K562 (cell line): Measurements from ENCODE around the gene STK24. TPM values are rescaled to one million over a fixed set of nuclear protein-coding genes. Genes with fewer than 3 reads are reported as not detected.

ENCODE experiments used
- ATAC-seq: fragments of 200-7000 bp; cut with Tn5 transposase; 3 replicates; pipeline ENCODE4 v1.9.1; 2020; ENCODE audit warnings: moderate library complexity
- BruUV-seq: library from RNA; stranded (reverse); fragments of 400-500 nt; replicated peaks from 2 replicates; lab custom pipeline; 2021; lab: Mats Ljungman, UMichigan
- CTCF ChIA-PET: fragments of 300-600 bp; formaldehyde crosslinking; extraction: SDS; loops from one replicate; lab custom pipeline; 2021; ENCODE audit warnings: low intra/inter-chr PET ratio; lab: Yijun Ruan, JAX
- POLR2A ChIA-PET: fragments of 300-600, 350-650 bp; sonication (Branson Sonifier 250); formaldehyde crosslinking; extraction: SDS; loops from one replicate; lab custom pipeline; 2021; ENCODE audit warnings: antibody characterized with exemption, inconsistent platforms; lab: Yijun Ruan, JAX
- DNase-seq, 4 experiments: peaks; one replicate each; pipeline versions ENCODE4 v3.0.0 to v3.0.0-alpha.2; 2011 to 2018; ENCODE audit warnings: low spot score in 3 of 4, mixed read lengths in 3 of 4; ENCODE audit errors: extremely low read depth in 1 of 4
- FAIRE-seq: peaks from 2 replicates; lab custom pipeline; 2011; peaks lifted over from hg19 to GRCh38; lab: Jason Lieb, UNC
- H2AFZ ChIP-seq: 2 replicates; pipeline ENCODE4 v1.6.0; 2011; ENCODE audit warnings: low read depth, low read length, control low read depth, inconsistent platforms
- H3K27ac ChIP-seq: fragments of 200-600 bp; 3 replicates; pipeline ENCODE4 v1.8.0; 2011; ENCODE audit warnings: low read depth, mild to moderate bottlenecking, control low read depth, inconsistent platforms, low read length, moderate library complexity, mixed read lengths; ENCODE audit errors: extremely low read depth
- H3K27me3 ChIP-seq, 2 experiments: fragments of 300-600 bp in 1 of 2; 2 replicates in 1 of 2; 3 replicates in 1 of 2; pipeline versions ENCODE4 v1.6.0 to v1.8.0; 2011; ENCODE audit warnings: inconsistent platforms in 2 of 2, low read length in 2 of 2, mild to moderate bottlenecking in 1 of 2, mixed read lengths in 1 of 2, moderate library complexity in 1 of 2; ENCODE audit not compliant: control insufficient read depth in 2 of 2, insufficient read depth in 2 of 2
- H3K36me3 ChIP-seq: fragments of 300-600 bp; 3 replicates; pipeline ENCODE4 v1.8.0; 2011; ENCODE audit warnings: mild to moderate bottlenecking, low read length, inconsistent platforms; ENCODE audit not compliant: control insufficient read depth, insufficient read depth
- H3K4me1 ChIP-seq, 2 experiments: fragments of 200-600 bp in 1 of 2; replicated peaks in 1 of 2; 2 replicates in 1 of 2; 3 replicates in 1 of 2; pipeline versions ENCODE4 v1.5.1 to v1.8.0; 2011; ENCODE audit warnings: inconsistent platforms in 2 of 2, low read length in 2 of 2, mild to moderate bottlenecking in 1 of 2, mixed read lengths in 1 of 2, moderate library complexity in 1 of 2; ENCODE audit not compliant: control insufficient read depth in 2 of 2, insufficient read depth in 2 of 2
- H3K4me2 ChIP-seq: 2 replicates; pipeline ENCODE4 v1.6.1; 2011; ENCODE audit warnings: low read length, control low read depth, inconsistent platforms, mixed read lengths; ENCODE audit not compliant: insufficient read depth
- H3K4me3 ChIP-seq: fragments of 200-600 bp; sonication (generic), shearing (Covaris generic); 2 replicates; pipeline ENCODE4 v1.5.1; 2016; ENCODE audit warnings: control low read depth, inconsistent platforms
- H3K79me2 ChIP-seq: fragments of 200-600 bp; 3 replicates; pipeline ENCODE4 v1.8.0; 2011; ENCODE audit warnings: low read length, inconsistent platforms; ENCODE audit not compliant: control insufficient read depth, insufficient read depth
- H3K9ac ChIP-seq, 2 experiments: 2 replicates each; pipeline versions ENCODE4 v1.6.0 to v1.6.1; 2011; ENCODE audit warnings: low read depth in 2 of 2, low read length in 2 of 2, control low read depth in 1 of 2, inconsistent platforms in 1 of 2, mild to moderate bottlenecking in 1 of 2, mixed read lengths in 1 of 2; ENCODE audit not compliant: insufficient read depth in 1 of 2
- H3K9me1 ChIP-seq: one replicate; pipeline ENCODE4 v1.6.0; 2011; ENCODE audit warnings: inconsistent platforms, mild to moderate bottlenecking, low read length, moderate library complexity; ENCODE audit not compliant: control insufficient read depth, insufficient read depth
- H3K9me3 ChIP-seq: replicated peaks from 2 replicates; pipeline ENCODE4 v1.5.1; 2011; ENCODE audit warnings: low read depth, low read length, inconsistent platforms; ENCODE audit not compliant: control insufficient read depth, insufficient read depth
- H4K20me1 ChIP-seq: replicated peaks from 2 replicates; pipeline ENCODE4 v1.6.1; 2011; ENCODE audit warnings: low read length, inconsistent platforms, mixed read lengths; ENCODE audit not compliant: control insufficient read depth, insufficient read depth
- CTCFL ChIP-seq: IDR thresholded peaks from 2 replicates; pipeline ENCODE4 v1.6.1; 2011; ENCODE audit warnings: borderline replicate concordance, low read depth, mild to moderate bottlenecking, moderate library complexity, low read length; ENCODE audit not compliant: insufficient read depth, poor library complexity, severe bottlenecking
- E2F1 ChIP-seq: sonication (generic); formaldehyde crosslinking; IDR thresholded peaks from 2 replicates; pipeline ENCODE4 v1.8.1; 2023; ENCODE audit warnings: mild to moderate bottlenecking, missing genetic modification reagents, moderate library complexity
- E2F5 ChIP-seq: sonication (generic); formaldehyde crosslinking; IDR thresholded peaks from 2 replicates; pipeline ENCODE4 v1.8.0; 2022; ENCODE audit warnings: mild to moderate bottlenecking, missing genetic modification reagents
- FOXP4 ChIP-seq: sonication (generic); formaldehyde crosslinking; IDR thresholded peaks from 2 replicates; pipeline ENCODE4 v1.8.0; 2022; ENCODE audit warnings: mild to moderate bottlenecking, missing genetic modification reagents, borderline replicate concordance
- NFIC ChIP-seq: fragments of 450-650 bp; IDR thresholded peaks from 2 replicates; pipeline ENCODE4 v1.6.1; 2017; ENCODE audit warnings: mild to moderate bottlenecking, inconsistent platforms
- NFXL1 ChIP-seq: fragments of 450-650 bp; formaldehyde crosslinking; IDR thresholded peaks from 2 replicates; pipeline ENCODE4 v1.4.0; 2021; ENCODE audit warnings: mild to moderate bottlenecking
- NRF1 ChIP-seq, 2 experiments: fragments of 450-650 bp; IDR thresholded peaks in 1 of 2; conservative IDR thresholded peaks in 1 of 2; 2 replicates each; pipeline ENCODE4 v1.6.1; 2014; ENCODE audit warnings: mild to moderate bottlenecking in 2 of 2
- PHF21A ChIP-seq: fragments of 450-650 bp; IDR thresholded peaks from 2 replicates; pipeline ENCODE4 v1.6.1; 2017; ENCODE audit warnings: low read depth, borderline replicate concordance
- PHF8 ChIP-seq: fragments of 200-600 bp; sonication (generic); IDR thresholded peaks from 2 replicates; pipeline ENCODE4 v1.6.1; 2012; ENCODE audit warnings: mixed run types, mild to moderate bottlenecking, inconsistent platforms, low read length, moderate library complexity, borderline replicate concordance
- RAD21 ChIP-seq, 2 experiments: fragments of 250-450 bp in 1 of 2; fragments of 450-650 bp in 1 of 2; sonication (Bioruptor Pico) in 1 of 2; formaldehyde crosslinking in 1 of 2; IDR thresholded peaks in 1 of 2; conservative IDR thresholded peaks in 1 of 2; 2 replicates each; pipeline versions ENCODE4 v1.4.0 to v1.8.0; 2020 to 2022; ENCODE audit warnings: mild to moderate bottlenecking in 2 of 2, moderate library complexity in 1 of 2
- SMAD1 ChIP-seq: fragments of 150-350 bp; IDR thresholded peaks from 2 replicates; pipeline ENCODE4 v1.6.1; 2014; ENCODE audit warnings: low read length, low read depth; ENCODE audit not compliant: partially characterized antibody
- U2AF2 ChIP-seq: fragments of 200-400 bp; formaldehyde crosslinking; optimal IDR thresholded peaks from 2 replicates; pipeline ENCODE3; 2017; ENCODE audit warnings: low read depth, mild to moderate bottlenecking, low read length
- ZNF584 ChIP-seq: fragments of 200-800 bp; sonication (Bioruptor generic); IDR thresholded peaks from 2 replicates; pipeline ENCODE4 v1.6.1; 2016; ENCODE audit warnings: low read depth, mild to moderate bottlenecking, missing genetic modification characterization, missing compliant biosample characterization
- WGBS: fragments of 100-300 bp; shearing (Covaris generic); methylation state at CpG from one replicate; pipeline ENCODE4 v1.1.6; 2016; ENCODE audit warnings: low coverage, mixed read lengths; ENCODE audit not compliant: insufficient coverage; ENCODE audit errors: missing lambda C conversion rate; 5-methylcytosine and 5-hydroxymethylcytosine counted together
- in situ Hi-C: fragments of 300-500 bp; cut with MboI; formaldehyde crosslinking; loops from 4 replicates; pipeline ENCODE4 v1.15.0; 2018; ENCODE audit warnings: inconsistent platforms, mixed read lengths
- intact Hi-C: fragments of 100-400 bp; cut with micrococcal nuclease; formaldehyde crosslinking; loops from 2 replicates; pipeline ENCODE4 v1.14.2; 2022
- polyA plus RNA-seq, 8 experiments: library from polyadenylated mRNA; depleted of rRNA in 4 of 8; stranded (reverse) in 5 of 8; unstranded in 3 of 8; fragments of >200 nt; fragmentation: Nextera tagmentation in 2 of 8; fragmentation: Illumina TruSeq in 1 of 8; extraction: Ambion mirVana in 2 of 8; extraction: Trizol in 1 of 8; gene quantifications; 2 replicates each; pipeline versions ENCODE4 v1.2.1 to v1.2.3, GENCODE V29; 2011 to 2014; ENCODE audit warnings: inconsistent platforms in 1 of 8, missing spikeins in 1 of 8
- total RNA-seq, 7 experiments: library from RNA; depleted of rRNA in 6 of 7; stranded (reverse); fragments of >200 nt in 6 of 7; fragmentation: Illumina TruSeq in 2 of 7; extraction: Trizol in 2 of 7; gene quantifications; 2 replicates each; pipeline versions ENCODE4 v1.2.1 to v1.2.3, GENCODE V29; 2011 to 2021; ENCODE audit warnings: low replicate concordance in 1 of 7

STK24 gene
- total and polyA plus RNA-seq, 9 of the 15 experiments (the other 6 are each of a cell fraction or from before 2014, with no cell fraction given) = 3.8 to 78.4 (median 28.2) TPM

- in situ Hi-C loops (no loop called here), intact Hi-C loops (no loop called here)
- no TSS peak for BruUV-seq
- no peaks in the 10 kb centered on the region for H3K27me3 ChIP-seq
- ChIA-PET CTCF (no interaction called here), POLR2A (interaction anchor here (0.7 kb wide), 1 partner anchor 383 kb away, joined by 3 read pairs; no protein-coding TSS in a partner anchor)
- H3K27ac ChIP-seq = no peak overlapping the region
- peaks cover 60% of the 10 kb centered on the region for H3K36me3 ChIP-seq
- no peaks in the 10 kb centered on the region for H4K20me1 ChIP-seq
- no peaks in the 10 kb centered on the region; a peak in 1 of 5 replicates for H3K4me1 ChIP-seq
- no peak overlapping the region for H3K9ac ChIP-seq
- no peak overlapping the region for H3K4me2 ChIP-seq
- H3K9me3 ChIP-seq = no peaks in the 10 kb centered on the region
- no peak overlapping the region for H2AFZ ChIP-seq
- no peak overlapping the region for H3K4me3 ChIP-seq
- DNase-seq (peak; percentile 51 to 63 (median 56)), ATAC-seq (peak; percentile 89), FAIRE-seq (no peak)
- 70% methylated on average over 9 of the region's 11 CpGs for WGBS
- no peaks in the 10 kb centered on the region for H3K9me1 ChIP-seq
- no peaks in the 10 kb centered on the region for H3K79me2 ChIP-seq
- TF ChIP-seq U2AF2 (no peak), ZNF584 (CRISPR knock-in tag) (no peak), PHF21A (no peak), NFXL1 (CRISPR knock-in tag) (no peak), E2F5 (CRISPR knock-in tag) (no peak), E2F1 (CRISPR knock-in tag) (no peak), PHF8 (no peak), SMAD1 (no peak), NFIC (no peak), CTCFL (peak; percentile 74), RAD21 (CRISPR knock-in tag; conservative IDR thresholded peaks at IDR 0.05 in 1 of 2, IDR thresholded peaks at IDR 0.05 in 1 of 2) (peak in 1 of 2 experiments; percentile 11; a peak in 1 of 4 replicates), NRF1 (conservative IDR thresholded peaks at IDR 0.05 in 1 of 2, IDR thresholded peaks at IDR 0.05 in 1 of 2) (no peak), FOXP4 (CRISPR knock-in tag) (no peak)
Observed at GRCh38 chr13:98466634-98467236, 110.2 kb downstream of the STK24 start.
